Endothelial cell of umbilical vein (primary cell): Measurements from ENCODE around the gene NUDT9. TPM values are rescaled to one million over a fixed set of nuclear protein-coding genes. Genes with fewer than 3 reads are reported as not detected.

Experiments used
- BruUV-seq: library from RNA; stranded (reverse); fragments of 400-500 nt; replicated peaks from 2 replicates; lab custom pipeline; 2021; lab: Mats Ljungman, UMichigan
- CTCF ChIA-PET: fragments of 300-600, 350-600 bp; sonication (Branson Sonifier 250); formaldehyde crosslinking; loops from one replicate; lab custom pipeline; 2021; ENCODE audit warnings: antibody characterized with exemption, inconsistent platforms; lab: Charles Lee
- POLR2A ChIA-PET: fragments of 300-600, 350-600 bp; sonication (Branson Sonifier 250); formaldehyde crosslinking; loops from one replicate; lab custom pipeline; 2021; ENCODE audit warnings: antibody characterized with exemption, inconsistent platforms; lab: Charles Lee
- DNase-seq: peaks from one replicate; pipeline ENCODE4 v3.0.0-alpha.2; 2011; ENCODE audit warnings: low read depth, low spot score
- FAIRE-seq: peaks from 2 replicates; lab custom pipeline; 2011; peaks lifted over from hg19 to GRCh38; lab: Jason Lieb, UNC
- H2AFZ ChIP-seq: 2 replicates; pipeline ENCODE4 v1.6.0; 2012; ENCODE audit warnings: low read depth, low read length, control low read depth, inconsistent platforms
- H3K27ac ChIP-seq: 2 replicates; pipeline ENCODE4 v1.5.1; 2011; ENCODE audit warnings: low read depth, mild to moderate bottlenecking, control low read depth, low read length, moderate library complexity; ENCODE audit not compliant: insufficient read depth
- H3K27me3 ChIP-seq, 2 experiments: 2 replicates each; pipeline versions ENCODE4 v1.6.0 to v1.6.1; 2011; ENCODE audit warnings: low read length in 2 of 2, mixed read lengths in 1 of 2; ENCODE audit not compliant: control insufficient read depth in 2 of 2, insufficient read depth in 2 of 2
- H3K36me3 ChIP-seq, 2 experiments: 2 replicates in 1 of 2; 3 replicates in 1 of 2; pipeline ENCODE4 v1.5.1; 2011; ENCODE audit warnings: low read length in 2 of 2, mild to moderate bottlenecking in 1 of 2, moderate library complexity in 1 of 2; ENCODE audit not compliant: control insufficient read depth in 2 of 2, insufficient read depth in 2 of 2; ENCODE audit errors: extremely low read depth in 1 of 2
- H3K4me1 ChIP-seq: 3 replicates; pipeline ENCODE4 v1.5.1; 2011; ENCODE audit warnings: mild to moderate bottlenecking, low read length; ENCODE audit not compliant: control insufficient read depth, insufficient read depth; ENCODE audit errors: extremely low read depth
- H3K4me2 ChIP-seq: 2 replicates; pipeline ENCODE4 v1.6.1; 2011; ENCODE audit warnings: low read length, control low read depth, mixed read lengths; ENCODE audit not compliant: insufficient read depth
- H3K4me3 ChIP-seq, 3 experiments: fragments of 200-600 bp in 1 of 3; sonication (generic), shearing (Covaris generic) in 1 of 3; replicated peaks in 1 of 3; 2 replicates each; pipeline ENCODE4 v1.5.1; 2011 to 2016; ENCODE audit warnings: control low read depth in 3 of 3, low read length in 3 of 3, mild to moderate bottlenecking in 2 of 3, inconsistent platforms in 1 of 3, low read depth in 1 of 3, moderate library complexity in 1 of 3; ENCODE audit not compliant: insufficient read depth in 1 of 3
- H3K79me2 ChIP-seq: 2 replicates; pipeline ENCODE4 v1.6.0; 2012; ENCODE audit warnings: low read length, inconsistent platforms; ENCODE audit not compliant: control insufficient read depth, insufficient read depth
- H3K9ac ChIP-seq: replicated peaks from 2 replicates; pipeline ENCODE3; 2011; ENCODE audit warnings: low read length, control low read depth; ENCODE audit not compliant: insufficient read depth; ENCODE audit errors: extremely low read depth
- H3K9me1 ChIP-seq: replicated peaks from 3 replicates; pipeline ENCODE4 v1.6.0; 2011; ENCODE audit warnings: mild to moderate bottlenecking, low read length; ENCODE audit not compliant: control insufficient read depth, insufficient read depth; ENCODE audit errors: extremely low read depth
- H3K9me3 ChIP-seq: replicated peaks from 2 replicates; pipeline ENCODE4 v1.5.1; 2012; ENCODE audit warnings: low read length, inconsistent platforms; ENCODE audit not compliant: control insufficient read depth, insufficient read depth
- H4K20me1 ChIP-seq: replicated peaks from 2 replicates; pipeline ENCODE3; 2011; ENCODE audit warnings: mild to moderate bottlenecking, low read length; ENCODE audit not compliant: control insufficient read depth, insufficient read depth; ENCODE audit errors: extremely low read depth
- CTCF ChIP-seq, 2 donors: IDR thresholded peaks; 1 replicate in 1 of 2; 2 replicates in 1 of 2; pipeline ENCODE4 v1.5.1; 2011; ENCODE audit warnings: low read length in 2 of 2, mild to moderate bottlenecking in 2 of 2, moderate library complexity in 2 of 2, control low read depth in 1 of 2, inconsistent platforms in 1 of 2, low read depth in 1 of 2; ENCODE audit not compliant: insufficient read depth in 1 of 2; ENCODE audit errors: extremely low read depth in 1 of 2
- EZH2 ChIP-seq: IDR thresholded peaks from 2 replicates; pipeline ENCODE4 v1.6.1; 2012; ENCODE audit warnings: borderline replicate concordance, low read depth, mild to moderate bottlenecking, moderate library complexity, low read length, inconsistent platforms; ENCODE audit not compliant: severe bottlenecking
- FOS ChIP-seq: IDR thresholded peaks from 2 replicates; pipeline ENCODE4 v1.6.1; 2011; ENCODE audit warnings: mild to moderate bottlenecking, low read length, moderate library complexity, borderline replicate concordance; ENCODE audit not compliant: insufficient read depth
- GATA2 ChIP-seq: IDR thresholded peaks from 2 replicates; pipeline ENCODE4 v1.7.0; 2011; ENCODE audit warnings: low read depth, mild to moderate bottlenecking, moderate library complexity, mixed read lengths, low read length; ENCODE audit not compliant: insufficient read length, insufficient read depth
- JUN ChIP-seq: IDR thresholded peaks from 2 replicates; pipeline ENCODE4 v1.6.1; 2011; ENCODE audit warnings: borderline replicate concordance, low read depth; ENCODE audit not compliant: insufficient read length, insufficient read depth
- MYC ChIP-seq: IDR thresholded peaks from one replicate; pipeline ENCODE4 v1.6.1; 2011; ENCODE audit warnings: mild to moderate bottlenecking, low read depth, low read length
- POLR2A ChIP-seq: IDR thresholded peaks from 2 replicates; pipeline ENCODE4 v1.6.1; 2012; ENCODE audit warnings: low read depth, mild to moderate bottlenecking, control low read depth, low read length
- POLR2AphosphoS5 ChIP-seq: IDR thresholded peaks from 2 replicates; pipeline ENCODE4 v1.6.1; 2012; ENCODE audit warnings: low read depth, mild to moderate bottlenecking, control low read depth, low read length, moderate library complexity; ENCODE audit not compliant: insufficient read depth
- dilution Hi-C: fragments of 300-500 bp; cut with MboI; formaldehyde crosslinking; loops from one replicate; pipeline ENCODE4 v1.15.0; 2019; ENCODE audit warnings: low sequenced_read_pairs; ENCODE audit not compliant: extremely low pct_ligation_motif_present
- intact Hi-C: fragments of 100-400 bp; cut with micrococcal nuclease; formaldehyde crosslinking; loops from one replicate; pipeline ENCODE4 v1.10.0; 2022
- polyA plus RNA-seq, 4 experiments: library from polyadenylated mRNA; depleted of rRNA in 3 of 4; stranded (reverse) in 3 of 4; unstranded in 1 of 4; fragments of >200 nt; gene quantifications; 2 replicates each; pipeline versions ENCODE4 v1.2.1 to v1.2.3, GENCODE V29; 2011 to 2012; ENCODE audit warnings: missing spikeins in 1 of 4
- total RNA-seq: library from RNA; stranded (reverse); gene quantifications from 2 replicates; pipeline ENCODE4 v1.2.3, GENCODE V29; 2021
- TF ChIP-seq, protein P1 (sequence below): IDR thresholded peaks from 2 replicates; pipeline ENCODE4 v1.6.1; 2011; ENCODE audit not compliant: insufficient read depth, insufficient read length

Gene NUDT9
- total and polyA plus RNA-seq, 2 donors (not counting 3 experiments of a cell fraction or from before 2014, with no cell fraction given): 15.3 to 25.0 TPM

- FAIRE-seq (no peak), DNase-seq (no peak)
- no TSS peak for BruUV-seq
- Histone ChIP-seq H4K20me1 (no peaks in the 10 kb centered on the region), H3K27me3 (no peaks in the 10 kb centered on the region), H3K36me3 (no peaks in the 10 kb centered on the region), H3K9ac (no peak overlapping the region), H2AFZ (no peak overlapping the region), H3K27ac (no peak overlapping the region), H3K4me3 (no peak overlapping the region), H3K4me2 (no peak overlapping the region), H3K4me1 (peaks cover 6% of the 10 kb centered on the region), H3K9me1 (no peaks in the 10 kb centered on the region), H3K79me2 (no peaks in the 10 kb centered on the region), H3K9me3 (no peaks in the 10 kb centered on the region)
- intact Hi-C loops: no loop called here
- dilution Hi-C loops: no loop called here
- CTCF ChIA-PET: interaction anchor here (1.2 to 1.3 kb wide), 2 partner anchors 48 to 997 kb away, joined by 3 read pairs; no protein-coding TSS in a partner anchor
- POLR2A ChIA-PET: no interaction called here
- no peak for TF ChIP-seq JUN
- no peak for TF ChIP-seq POLR2A
- no peak for TF ChIP-seq POLR2AphosphoS5
- TF ChIP-seq CTCF (IDR thresholded peaks at IDR 0.05; ENCODE audit: extremely low read depth in 1 of 2, insufficient read depth in 1 of 2, low read depth in 1 of 2, low read length in 2 of 2): no peak
- TF ChIP-seq, protein P1, sequence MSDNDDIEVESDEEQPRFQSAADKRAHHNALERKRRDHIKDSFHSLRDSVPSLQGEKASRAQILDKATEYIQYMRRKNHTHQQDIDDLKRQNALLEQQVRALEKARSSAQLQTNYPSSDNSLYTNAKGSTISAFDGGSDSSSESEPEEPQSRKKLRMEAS: no peak
Measured at GRCh38 chr4:87493115-87493514, 70.7 kb downstream of the NUDT9 start.

DNA sequence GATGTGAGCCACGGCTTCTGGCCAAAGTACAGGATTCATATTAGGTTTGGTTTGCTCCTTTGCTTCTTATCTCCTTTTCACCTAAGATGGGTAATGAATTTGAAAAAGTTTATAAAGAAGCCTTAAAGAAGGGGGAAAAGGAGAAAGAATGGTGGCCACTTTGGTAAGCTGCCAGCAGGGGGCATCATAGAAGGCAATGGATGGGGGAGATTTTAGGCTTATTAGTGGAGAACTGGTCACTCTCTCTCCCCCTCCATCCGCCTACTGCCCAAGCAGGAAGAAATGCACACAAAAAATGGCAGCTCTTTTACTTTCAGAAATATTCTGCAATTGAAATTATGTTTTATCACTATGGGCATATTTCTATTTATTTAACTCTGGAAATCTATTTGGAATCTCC, 74.8 kb downstream of the NUDT9 start:
- POLR2A ChIA-PET: no interaction called here
- CTCF ChIA-PET: interaction anchor here (0.7 to 2.6 kb wide), 6 partner anchors 8 to 341 kb away, joined by 3 to 9 read pairs (median 4); no protein-coding TSS in a partner anchor
- Histone ChIP-seq H3K4me2 (no peak overlapping the region), H3K27me3 (no peaks in the 10 kb centered on the region), H4K20me1 (no peaks in the 10 kb centered on the region), H3K9ac (no peak overlapping the region), H3K9me1 (no peaks in the 10 kb centered on the region), H3K9me3 (no peaks in the 10 kb centered on the region), H3K36me3 (no peaks in the 10 kb centered on the region), H2AFZ (no peak overlapping the region), H3K4me3 (no peak overlapping the region), H3K4me1 (peaks cover under 1% of the 10 kb centered on the region), H3K79me2 (no peaks in the 10 kb centered on the region), H3K27ac (no peak overlapping the region)
- dilution Hi-C loops (no loop called here), intact Hi-C loops (loop anchor here (5.0 kb wide), 1 partner anchor 350 kb away; no protein-coding TSS in a partner anchor)
- no peak for TF ChIP-seq FOS
- TF ChIP-seq POLR2A: no peak
- no peak for TF ChIP-seq JUN
- no peak for TF ChIP-seq POLR2AphosphoS5
- no peak for TF ChIP-seq MYC
- no peak for TF ChIP-seq GATA2
- TF ChIP-seq EZH2: no peak
- TF ChIP-seq CTCF (IDR thresholded peaks at IDR 0.05; ENCODE audit: extremely low read depth in 1 of 2, insufficient read depth in 1 of 2, low read depth in 1 of 2, low read length in 2 of 2): peak; percentile 25 to 29
- DNase-seq: no peak
- no TSS peak for BruUV-seq
- no peak for FAIRE-seq
